Heart left ventricle (tissue), 16 donors: Measurements from ENCODE around the gene KRT33A. TPM values are rescaled to one million over a fixed set of nuclear protein-coding genes. Genes with fewer than 3 reads are reported as not detected.
A peak's percentile ranks its signal among the peaks of the same experiment; 100 is the strongest.

Experiments
- ATAC-seq, 4 donors: fragments of 200-7000 bp; cut with Tn5 transposase; one replicate each; pipeline ENCODE4 v1.9.1; 2020 to 2022; ENCODE audit warnings: moderate library complexity in 4 of 4, mild to moderate bottlenecking in 3 of 4, moderate number of reproducible peaks in 1 of 4
- DNase-seq, 5 donors: peaks; one replicate each; pipeline ENCODE4 v3.0.0-alpha.2; 2020
- H3K27ac ChIP-seq, 12 donors: fragments of 200-600 bp; sonication (generic) in 4 of 12; one replicate each; pipeline versions ENCODE4 v1.5.0 to v1.8.0; 2016 to 2022; ENCODE audit warnings: mild to moderate bottlenecking in 2 of 12
- H3K27me3 ChIP-seq, 9 donors: fragments of 200-600 bp; sonication (generic) in 2 of 9; one replicate each; pipeline versions ENCODE4 v1.5.1 to v1.8.0; 2016 to 2022; ENCODE audit warnings: mild to moderate bottlenecking in 3 of 9
- H3K36me3 ChIP-seq, 9 donors: fragments of 200-600 bp; sonication (generic) in 2 of 9; one replicate each; pipeline versions ENCODE4 v1.5.0 to v1.8.0; 2018 to 2022; ENCODE audit warnings: mild to moderate bottlenecking in 2 of 9
- H3K4me1 ChIP-seq, 12 donors: fragments of 200-600 bp; sonication (generic) in 4 of 12; one replicate each; pipeline versions ENCODE4 v1.5.0 to v1.8.0; 2016 to 2022; ENCODE audit warnings: mild to moderate bottlenecking in 3 of 12
- H3K4me3 ChIP-seq, 12 donors: fragments of 200-600 bp; sonication (generic) in 4 of 12; one replicate each; pipeline versions ENCODE4 v1.5.0 to v1.8.0; 2017 to 2022; ENCODE audit warnings: mild to moderate bottlenecking in 9 of 12, moderate library complexity in 4 of 12
- H3K9me3 ChIP-seq, 12 donors: fragments of 200-600 bp; sonication (generic) in 4 of 12; one replicate each; pipeline versions ENCODE4 v1.5.0 to v1.8.0; 2016 to 2022; ENCODE audit warnings: mild to moderate bottlenecking in 1 of 12
- CTCF ChIP-seq, 12 donors: fragments of 200-600 bp; sonication (generic) in 4 of 12; IDR thresholded peaks; one replicate each; pipeline versions ENCODE4 v1.5.0 to v1.8.0; 2018 to 2022; ENCODE audit warnings: antibody characterized with exemption in 12 of 12, mild to moderate bottlenecking in 5 of 12
- POLR2A ChIP-seq, 2 donors: fragments of 450-650 bp; IDR thresholded peaks; one replicate each; pipeline ENCODE4 v1.6.1; 2017; ENCODE audit warnings: antibody characterized with exemption in 2 of 2, mild to moderate bottlenecking in 2 of 2, moderate library complexity in 2 of 2
- WGBS, 4 donors: extraction: QIAGEN DNeasy Blood & Tissue Kit in 2 of 4; methylation state at CpG; one replicate each; pipeline versions ENCODE4 v1.1.5 to v1.1.7; 2013 to 2018; 5-methylcytosine and 5-hydroxymethylcytosine counted together
- intact Hi-C, 10 donors: fragments of 100-400 bp; cut with DNase I; formaldehyde crosslinking; loops; one replicate each; pipeline versions ENCODE4 v1.11.1 to v1.14.2; 2022
- polyA plus RNA-seq, 2 donors: library from polyadenylated mRNA; stranded (reverse); fragments of 200-250 nt; gene quantifications; one replicate each; pipeline ENCODE4 v1.2.3, GENCODE V29; 2013
- total RNA-seq, 9 donors: library from RNA; depleted of rRNA in 2 of 9; stranded (reverse); fragments of >200 nt in 2 of 9; fragmentation: NEBNext Ultra II Directional in 3 of 9; extraction: Animal tissue kit (Norgen Biotek cat#: 25700) in 3 of 9; gene quantifications; one replicate each; pipeline versions ENCODE4 v1.1.0 to v1.2.4, GENCODE V29; 2016 to 2023
- donor health status: ischemic (EF 13 %, LVEDD 7.1; RV severe dilation, severe dysfunction).
- donor health status: healthy with polysubstance abuse.
- donor health status: DM: no; HTN: yes; CAD: no.
- donor health status: DM: no; HTN: no; CAD: no.
- donor health status: ischemic (EF 25% LVEDD 6.9; RV normal size, moderate dysfunction).
- donor health status: ischemic (EF 25% LVEDD 5.7; RV mildly dilated, moderate dysfunction).
- donor health status: healthy.
- donor health status: DM: yes; HTN: yes; CAD: no.
- donor health status: ischemic (EF 35%, LVEDD 5.7; RV mildly dilated, moderate dysfunction).
- donor health status: nonischemic (EF 11% LVEDD 7.7; RV severe dilation, severe dysfunction).
- donor health status: DM: yes; HTN: yes; CAD: no.
- donor health status: PGD.
- donor health status: ischemic (EF 29% LVEDD 5.4; RV normal size, mild dysfunction).
- donor health status: nonischemic (EF 23%, LVEDD 6.1; RV moderate dilation, normal function).

The KRT33A gene
- total and polyA plus RNA-seq, 11 donors, result not detected

GRCh38 chr17:41333098-41333497, 17.5 kb downstream of the KRT33A start:
- no peak for TF ChIP-seq CTCF (IDR thresholded peaks at IDR 0.05)
- no peak for TF ChIP-seq POLR2A (IDR thresholded peaks at IDR 0.05)
- 92 to 97% (median 95%) methylated on average over 5 of the region's 5 CpGs for WGBS, 4 donors
- DNase-seq (no peak), ATAC-seq (no peak)
- H3K27ac ChIP-seq, result no peak overlapping the region
- intact Hi-C loops, result no loop called here
- no peaks in the 10 kb centered on the region for H3K36me3 ChIP-seq
- no peak overlapping the region for H3K4me3 ChIP-seq
- no peaks in the 10 kb centered on the region for H3K9me3 ChIP-seq
- peaks cover 0 to 3% (median 0%) of the 10 kb centered on the region in 12 donors for H3K4me1 ChIP-seq
- peaks cover 0 to 15% (median 0%) of the 10 kb centered on the region in 9 donors for H3K27me3 ChIP-seq

GRCh38 chr17:41332239-41332638, 18.4 kb downstream of the KRT33A start:
- no peak for ATAC-seq
- H3K27ac ChIP-seq, result no peak overlapping the region
- 66 to 94% (median 75%) methylated on average over 1 to 2 of the region's 2 CpGs for whole genome bisulfite sequencing, 4 donors

GRCh38 chr17:41331606-41332005, 19.0 kb downstream of the KRT33A start:
- no peak overlapping the region for H3K27ac ChIP-seq
- intact Hi-C loops, result no loop called here
- H3K27me3 ChIP-seq, result peaks cover 0 to 15% (median 0%) of the 10 kb centered on the region in 9 donors
- no peak overlapping the region for H3K4me3 ChIP-seq
- DNase-seq, result no peak
- TF ChIP-seq POLR2A (IDR thresholded peaks at IDR 0.05) (no peak), CTCF (IDR thresholded peaks at IDR 0.05) (no peak)
- H3K9me3 ChIP-seq, result no peaks in the 10 kb centered on the region
- WGBS, 4 donors, result 53 to 64% (median 61%) methylated on average over 6 to 7 of the region's 7 CpGs
- peaks cover 0 to 3% (median 0%) of the 10 kb centered on the region in 12 donors for H3K4me1 ChIP-seq
- ATAC-seq, result no peak
- no peaks in the 10 kb centered on the region for H3K36me3 ChIP-seq

More at GRCh38 chr17:41332239-41332638, 18.4 kb downstream of the KRT33A start:
- intact Hi-C loops, result no loop called here
- no peak overlapping the region for H3K4me3 ChIP-seq
- H3K27me3 ChIP-seq, result peaks cover 0 to 15% (median 0%) of the 10 kb centered on the region in 9 donors
- TF ChIP-seq POLR2A (IDR thresholded peaks at IDR 0.05) (no peak), CTCF (IDR thresholded peaks at IDR 0.05) (no peak)
- no peak for DNase-seq
- peaks cover 0 to 3% (median 0%) of the 10 kb centered on the region in 12 donors for H3K4me1 ChIP-seq
- no peaks in the 10 kb centered on the region for H3K36me3 ChIP-seq
- H3K9me3 ChIP-seq, result no peaks in the 10 kb centered on the region

- peak in 3 of 4 donors; percentile 29 to 58 (median 52) for ATAC-seq
- no peak overlapping the region for H3K27ac ChIP-seq
- peak; percentile 26 to 60 (median 44) for TF ChIP-seq CTCF (IDR thresholded peaks at IDR 0.05)
- no peak for TF ChIP-seq POLR2A (IDR thresholded peaks at IDR 0.05)
- peaks cover 0 to under 1% (median 0%) of the 10 kb centered on the region in 12 donors for H3K4me1 ChIP-seq
- H3K9me3 ChIP-seq, result no peaks in the 10 kb centered on the region
- 48 to 54% (median 49%) methylated on average over 12 to 13 of the region's 13 CpGs for WGBS, 4 donors
- peak in 1 of 5 donors; percentile 44 for DNase-seq
- no peak overlapping the region for H3K4me3 ChIP-seq
- intact Hi-C loops, result loop anchor here in 7 of 10 donors (2.0 to 10.0 kb wide), 7 partner anchors 65 to 525 kb away; partner anchors contain the start of gene KRTAP9-6 (in 1 of the 7)
- H3K36me3 ChIP-seq, result no peaks in the 10 kb centered on the region
- H3K27me3 ChIP-seq, result peaks cover 0 to 10% (median 0%) of the 10 kb centered on the region in 9 donors
Measured at GRCh38 chr17:41329279-41329948, 21.2 kb downstream of the KRT33A start.
